Stimulated activated CD8-positive, alpha-beta memory T cell treated with anti-CD3 and anti-CD28 coated beads, Interleukin-7, amount 100 ng/mL, for 24 hours (primary cell): ENCODE results near the gene ZNF155.
A peak's percentile ranks its signal among the peaks of the same experiment; 100 is the strongest.

ENCODE experiments used
- DNase-seq: peaks from one replicate; pipeline ENCODE4 v3.0.0-alpha.2; 2020; ENCODE audit warnings: low read depth

ZNF155 gene

DNA sequence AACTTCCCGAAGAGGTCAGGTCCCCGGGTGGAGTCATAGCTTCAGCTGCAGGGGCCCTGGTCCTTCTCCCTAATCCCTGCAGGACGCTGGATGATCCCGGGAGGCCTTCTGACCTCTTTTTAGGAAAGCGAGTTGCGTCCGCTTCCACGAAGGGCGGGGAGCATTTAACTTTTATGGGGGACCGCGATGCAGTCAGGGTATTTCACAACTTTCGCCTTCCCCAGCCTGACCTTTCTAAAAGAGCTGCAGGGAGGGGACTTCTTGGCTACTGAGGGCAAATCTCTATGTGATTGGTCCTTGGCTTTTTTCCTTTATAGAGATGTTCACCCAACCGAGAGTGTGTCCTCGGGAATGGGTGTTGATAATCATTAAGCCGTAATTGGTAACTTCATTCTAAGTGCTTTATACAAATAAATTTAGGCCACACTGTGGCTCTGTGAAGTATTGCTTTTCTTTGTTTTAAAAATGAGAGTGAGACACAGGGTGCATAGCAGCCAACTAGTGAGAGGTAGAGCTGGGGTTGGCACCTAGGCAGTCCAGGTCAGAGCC is 19.5 kb downstream of the ZNF155 start:
- DNase-seq, result no peak

DNA sequence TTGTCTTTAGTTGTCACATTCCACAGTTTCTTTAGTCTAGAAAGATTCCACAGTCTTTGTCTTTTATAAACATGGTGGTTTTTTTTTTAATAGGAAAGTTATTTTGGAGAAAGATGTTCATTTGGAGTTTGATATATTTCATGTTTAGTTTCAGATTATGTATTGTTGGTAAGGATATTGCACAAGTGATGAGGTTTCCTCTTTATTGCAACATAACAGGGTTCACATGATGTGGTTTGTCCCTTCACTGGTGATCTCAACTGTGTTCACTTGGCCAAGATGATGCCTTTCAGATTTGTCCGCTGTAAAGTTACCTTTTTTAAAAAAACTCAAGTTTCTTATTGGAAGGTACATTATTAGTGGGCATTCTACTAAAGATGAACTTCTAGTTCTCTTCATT is 22.0 kb downstream of the ZNF155 start:
- no peak for DNase-seq

DNA sequence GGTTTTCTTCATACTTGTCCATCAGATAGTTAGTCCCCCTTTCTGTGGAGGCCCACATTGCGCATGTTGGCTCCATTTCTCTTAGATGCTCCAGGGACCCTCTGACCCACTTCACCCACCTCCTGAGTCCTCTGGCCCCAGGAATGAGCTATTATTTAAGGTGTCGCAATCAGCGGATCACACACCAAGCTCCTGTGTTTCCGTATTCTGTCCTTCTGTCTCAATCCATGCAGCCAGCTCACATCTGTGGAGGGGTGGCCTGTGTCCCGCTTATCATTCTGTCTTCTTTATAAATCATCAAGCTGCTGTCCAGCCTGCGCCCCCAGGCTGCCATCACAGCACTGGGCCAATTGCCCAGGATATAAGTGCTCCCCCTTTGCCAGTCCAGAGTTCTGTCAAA is 23.5 kb downstream of the ZNF155 start:
- DNase-seq, result no peak

DNA sequence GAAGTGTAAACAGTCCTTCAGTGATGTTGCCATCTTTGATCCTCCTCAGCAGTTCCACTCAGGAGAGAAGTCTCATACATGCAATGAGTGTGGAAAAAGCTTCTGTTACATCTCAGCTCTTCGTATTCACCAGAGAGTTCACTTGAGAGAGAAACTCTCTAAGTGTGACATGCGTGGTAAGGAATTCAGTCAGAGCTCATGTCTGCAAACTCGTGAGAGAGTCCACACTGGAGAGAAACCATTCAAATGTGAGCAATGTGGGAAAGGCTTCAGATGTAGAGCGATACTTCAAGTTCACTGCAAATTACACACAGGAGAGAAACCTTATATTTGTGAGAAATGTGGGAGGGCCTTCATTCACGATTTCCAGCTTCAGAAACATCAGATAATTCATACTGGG is 26.5 kb downstream of the ZNF155 start:
- no peak for DNase-seq

DNA sequence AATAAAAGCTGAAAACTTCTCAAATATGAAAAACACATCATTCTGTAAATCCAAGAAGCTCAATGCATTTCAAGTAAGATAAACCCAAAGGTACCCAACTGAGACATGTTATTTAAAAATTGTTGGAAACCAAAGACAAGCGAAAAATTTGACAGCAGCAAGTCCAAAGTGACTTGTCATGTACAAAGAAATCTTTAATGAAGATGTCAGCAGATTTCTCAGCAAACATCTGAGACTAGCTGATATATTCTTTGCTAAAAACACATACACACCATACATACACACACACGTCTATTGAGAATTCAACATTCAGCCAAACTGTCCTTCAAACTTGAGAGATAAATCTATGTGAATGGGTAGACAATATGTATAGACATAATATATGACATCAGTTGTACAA is 35.5 kb downstream of the ZNF155 start:
- DNase-seq, result no peak

DNA sequence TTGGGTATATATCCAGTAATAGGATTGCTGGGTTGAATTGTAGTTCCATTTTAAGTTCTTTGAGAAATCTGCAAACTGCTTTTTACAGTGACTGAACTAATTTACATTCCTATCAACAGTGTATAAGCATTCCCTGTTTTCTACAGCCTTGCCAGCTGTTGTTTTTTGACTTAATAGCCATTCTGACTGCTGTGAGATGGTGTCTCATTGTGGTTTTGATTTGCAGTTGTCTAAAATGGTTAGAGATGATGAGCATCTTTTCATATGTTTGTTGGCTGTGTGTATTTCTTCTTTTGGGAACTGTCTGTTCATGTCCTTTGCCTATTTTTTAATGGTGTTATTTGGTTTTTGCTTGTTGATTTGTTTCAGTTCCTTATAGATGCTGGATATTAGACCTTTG is 37.2 kb downstream of the ZNF155 start:
- DNase-seq, result no peak

DNA sequence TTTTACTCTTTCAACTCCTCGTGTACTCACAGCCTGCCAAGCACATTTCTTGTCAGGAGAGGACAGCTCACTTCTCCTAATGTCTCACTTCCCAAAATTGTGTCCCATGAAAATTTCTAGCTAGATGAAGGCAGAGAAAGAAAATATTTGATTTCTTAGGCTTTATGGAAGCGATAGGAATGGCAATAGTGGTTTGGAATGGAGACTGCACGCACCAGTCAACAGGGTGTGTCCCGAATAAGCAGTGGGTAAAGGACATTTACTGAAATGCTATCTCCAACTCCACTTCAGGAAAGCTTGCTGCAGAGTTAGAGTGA is 40.9 kb downstream of the ZNF155 start:
- DNase-seq, result no peak

DNA sequence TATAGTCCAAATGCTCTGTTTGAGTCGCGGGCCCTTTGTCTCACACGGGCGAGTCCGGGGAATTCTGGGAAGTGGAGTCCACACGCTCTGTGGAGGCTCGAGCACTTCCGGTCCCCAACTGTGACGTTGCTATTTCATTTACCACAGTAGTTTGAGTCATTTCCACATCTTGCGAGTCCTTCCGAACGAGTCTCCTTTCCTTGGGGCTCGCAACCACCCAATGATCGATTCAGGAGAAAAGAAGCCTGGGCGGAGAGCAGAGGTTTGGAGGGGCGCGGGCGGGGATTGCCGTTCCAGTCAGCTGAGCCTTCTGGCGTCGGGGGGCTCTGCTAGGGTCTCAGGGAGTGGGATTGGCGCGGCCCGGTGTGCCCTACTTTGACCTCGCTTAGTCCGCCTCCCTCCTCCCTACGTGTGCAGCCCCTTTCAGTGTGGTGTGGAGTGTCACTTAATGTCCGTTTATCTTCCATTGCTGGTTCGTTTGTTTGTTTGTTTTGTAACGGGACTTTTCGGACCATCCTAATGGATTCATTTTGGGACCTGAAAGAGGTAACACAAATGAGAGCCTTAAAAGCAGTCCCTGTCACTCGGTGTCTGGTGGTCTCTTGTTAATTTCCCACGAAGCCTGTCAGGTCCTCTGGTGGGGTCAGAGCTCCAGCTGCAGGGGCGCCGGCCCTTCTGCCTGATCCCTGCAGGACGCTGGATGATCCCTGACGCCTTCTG is 41.4 kb downstream of the ZNF155 start, which contains the start of gene ZNF222:
ZNF222 (plus strand) TSS at position 163 of the 720 bp plus-strand sequence; CDS start at position 221, 58 bp downstream.
- peak; percentile 41 for DNase-seq

DNA sequence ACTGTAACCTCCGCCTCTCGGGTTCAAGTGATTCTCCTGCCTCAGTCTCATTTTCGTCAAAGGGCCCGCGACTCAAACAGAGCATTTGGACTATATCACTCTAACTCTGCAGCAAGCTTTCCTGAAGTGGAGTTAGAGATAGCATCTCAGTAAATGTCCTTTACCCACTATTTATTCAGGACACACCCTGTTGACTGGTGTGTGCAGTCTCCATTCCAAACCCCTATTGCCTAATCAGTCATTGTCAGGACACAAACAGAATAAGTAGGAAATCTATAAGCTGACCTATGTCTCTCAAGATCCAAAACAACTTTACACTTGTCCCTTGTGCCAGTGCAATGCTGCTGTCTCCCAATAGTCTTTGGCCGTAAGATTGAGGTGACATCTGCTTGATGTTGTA is 42.6 kb downstream of the ZNF155 start:
- no peak for DNase-seq

DNA sequence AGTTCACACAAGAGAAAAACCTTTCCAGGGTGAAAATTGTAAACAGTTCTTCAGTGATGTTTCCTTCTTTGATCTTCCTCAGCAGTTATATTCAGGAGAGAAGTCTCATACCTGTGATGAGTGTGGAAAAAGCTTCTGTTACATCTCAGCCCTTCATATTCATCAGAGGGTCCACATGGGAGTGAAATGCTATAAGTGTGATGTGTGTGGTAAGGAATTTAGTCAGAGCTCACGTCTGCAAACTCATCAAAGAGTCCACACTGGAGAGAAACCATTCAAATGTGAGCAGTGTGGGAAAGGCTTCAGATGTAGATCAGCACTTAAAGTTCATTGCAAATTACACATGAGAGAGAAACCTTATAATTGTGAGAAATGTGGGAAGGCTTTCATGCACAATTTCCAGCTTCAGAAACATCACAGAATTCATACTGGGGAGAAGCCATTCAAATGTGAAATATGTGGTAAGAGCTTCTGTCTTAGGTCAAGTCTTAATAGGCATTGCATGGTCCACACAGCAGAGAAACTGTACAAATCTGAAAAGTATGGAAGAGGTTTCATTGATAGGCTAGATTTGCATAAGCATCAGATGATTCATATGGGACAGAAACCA is 48.1 kb downstream of the ZNF155 start:
- no peak for DNase-seq

DNA sequence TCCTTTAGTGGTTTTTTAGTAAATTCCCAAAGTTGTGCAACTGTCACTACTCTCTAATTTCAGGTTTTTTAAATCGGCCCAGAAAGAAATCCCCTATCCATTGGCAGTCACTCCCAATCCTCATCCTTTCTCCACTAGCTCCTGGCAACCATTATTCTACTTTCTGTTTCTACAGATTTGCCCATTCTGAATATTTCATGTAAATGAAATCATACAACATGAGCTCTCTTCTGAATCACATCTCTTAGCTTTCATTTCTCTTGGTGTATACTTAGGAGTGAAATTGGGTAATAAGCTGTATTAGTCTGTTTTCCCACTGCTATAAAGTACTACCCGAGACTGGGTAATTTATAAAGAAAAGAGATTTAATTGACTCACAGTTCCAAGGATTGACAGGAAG is 58.2 kb downstream of the ZNF155 start:
- DNase-seq, result no peak
